Endodermal cell (in vitro differentiated cells): ENCODE measurements around the gene TTC28. TPM values are rescaled to one million over a fixed set of nuclear protein-coding genes. Genes with fewer than 3 reads are reported as not detected.

Source experiments
- DNase-seq: peaks from one replicate; pipeline ENCODE4 v3.0.0-alpha.2; 2017
- H3K27ac ChIP-seq: 2 replicates; pipeline ENCODE4 v1.5.1; 2013; ENCODE audit warnings: mild to moderate bottlenecking, low read depth, low read length, moderate library complexity
- H3K27me3 ChIP-seq: 2 replicates; pipeline ENCODE4 v1.6.1; 2013; ENCODE audit warnings: mild to moderate bottlenecking, low read length, moderate library complexity; ENCODE audit not compliant: insufficient read depth, control insufficient read depth, poor library complexity, severe bottlenecking
- H3K36me3 ChIP-seq: 2 replicates; pipeline ENCODE4 v1.7.0; 2013; ENCODE audit warnings: mild to moderate bottlenecking, low read length, moderate library complexity; ENCODE audit not compliant: control insufficient read depth, insufficient read depth
- H3K4me1 ChIP-seq: one replicate; pipeline ENCODE4 v1.7.0; 2013; ENCODE audit warnings: low read length; ENCODE audit not compliant: control insufficient read depth, insufficient read depth
- H3K4me3 ChIP-seq: 2 replicates; pipeline ENCODE4 v1.5.1; 2013; ENCODE audit warnings: mild to moderate bottlenecking, low read length, moderate library complexity
- H3K9ac ChIP-seq: 2 replicates; pipeline ENCODE4 v1.6.1; 2013; ENCODE audit warnings: mild to moderate bottlenecking, low read length, moderate library complexity; ENCODE audit not compliant: poor library complexity, severe bottlenecking; ENCODE audit errors: extremely low read depth
- H3K9me3 ChIP-seq: 2 replicates; pipeline ENCODE4 v1.6.1; 2013; ENCODE audit warnings: mild to moderate bottlenecking, low read length, moderate library complexity; ENCODE audit not compliant: control insufficient read depth
- H3K27ac Mint-ChIP-seq: 2 replicates; pipeline ENCODE4 v1.8.0; 2020; ENCODE audit warnings: mixed read lengths
- H3K27me3 Mint-ChIP-seq: 2 replicates; pipeline ENCODE4 v1.8.0; 2021; ENCODE audit warnings: mild to moderate bottlenecking, mixed read lengths; ENCODE audit not compliant: insufficient read depth
- H3K36me3 Mint-ChIP-seq: 2 replicates; pipeline ENCODE4 v1.8.0; 2020; ENCODE audit warnings: low read depth, mixed read lengths
- H3K4me1 Mint-ChIP-seq: 2 replicates; pipeline ENCODE4 v1.8.0; 2020; ENCODE audit warnings: mixed read lengths
- H3K4me3 Mint-ChIP-seq: 2 replicates; pipeline ENCODE4 v1.8.0; 2020; ENCODE audit warnings: mild to moderate bottlenecking, moderate library complexity, mixed read lengths
- H3K9me3 Mint-ChIP-seq: 2 replicates; pipeline ENCODE4 v1.8.0; 2020; ENCODE audit warnings: mild to moderate bottlenecking, mixed read lengths
- WGBS, 2 experiments: methylation state at CpG; one replicate each; pipeline versions ENCODE4 v1.1.5 to v1.1.7; 2013; ENCODE audit warnings: missing lambda C conversion rate in 2 of 2, mixed read lengths in 1 of 2; ENCODE audit not compliant: insufficient coverage in 1 of 2, insufficient read length in 1 of 2; 5-methylcytosine and 5-hydroxymethylcytosine counted together
- total RNA-seq, 2 donors: library from RNA; stranded (reverse); fragmentation: NEBNext Ultra II Directional in 1 of 2; extraction: Animal tissue kit (Norgen Biotek cat#: 25700) in 1 of 2; gene quantifications; 2 replicates in 1 of 2; 3 replicates in 1 of 2; pipeline ENCODE4 v1.2.1, GENCODE V29; 2021
- TF ChIP-seq, protein P1 (sequence below): fragments of 200-600 bp; sonication (generic); conservative IDR thresholded peaks from 2 replicates; pipeline ENCODE4 v1.5.0; 2021; ENCODE audit warnings: antibody characterized with exemption, mild to moderate bottlenecking

Gene TTC28
- total RNA-seq, 2 donors from 2014 or later = 28.6 to 34.0 TPM

DNA sequence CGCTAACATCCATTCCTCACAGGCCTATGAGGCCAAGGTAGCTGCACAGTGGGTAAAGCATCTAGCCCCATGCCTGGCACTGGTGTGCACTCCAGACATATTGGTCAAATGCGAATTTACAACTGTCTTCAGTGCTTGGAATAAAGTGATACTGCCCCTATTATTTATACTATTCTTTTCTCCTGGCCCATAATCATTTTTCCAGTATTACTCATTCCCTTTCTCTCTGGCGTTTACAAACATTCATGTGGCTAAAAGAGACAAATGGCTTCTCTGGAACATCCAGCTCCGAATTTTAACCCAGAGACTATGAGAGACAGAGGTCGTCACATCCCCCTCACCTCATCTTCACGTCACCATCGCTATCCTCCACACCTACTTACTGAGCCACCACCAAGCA is 673.4 kb downstream of the TTC28 start:
- H3K36me3 Mint-ChIP-seq = no peaks in the 10 kb centered on the region
- H3K9me3 Mint-ChIP-seq = no peaks in the 10 kb centered on the region
- TF ChIP-seq, protein P1, sequence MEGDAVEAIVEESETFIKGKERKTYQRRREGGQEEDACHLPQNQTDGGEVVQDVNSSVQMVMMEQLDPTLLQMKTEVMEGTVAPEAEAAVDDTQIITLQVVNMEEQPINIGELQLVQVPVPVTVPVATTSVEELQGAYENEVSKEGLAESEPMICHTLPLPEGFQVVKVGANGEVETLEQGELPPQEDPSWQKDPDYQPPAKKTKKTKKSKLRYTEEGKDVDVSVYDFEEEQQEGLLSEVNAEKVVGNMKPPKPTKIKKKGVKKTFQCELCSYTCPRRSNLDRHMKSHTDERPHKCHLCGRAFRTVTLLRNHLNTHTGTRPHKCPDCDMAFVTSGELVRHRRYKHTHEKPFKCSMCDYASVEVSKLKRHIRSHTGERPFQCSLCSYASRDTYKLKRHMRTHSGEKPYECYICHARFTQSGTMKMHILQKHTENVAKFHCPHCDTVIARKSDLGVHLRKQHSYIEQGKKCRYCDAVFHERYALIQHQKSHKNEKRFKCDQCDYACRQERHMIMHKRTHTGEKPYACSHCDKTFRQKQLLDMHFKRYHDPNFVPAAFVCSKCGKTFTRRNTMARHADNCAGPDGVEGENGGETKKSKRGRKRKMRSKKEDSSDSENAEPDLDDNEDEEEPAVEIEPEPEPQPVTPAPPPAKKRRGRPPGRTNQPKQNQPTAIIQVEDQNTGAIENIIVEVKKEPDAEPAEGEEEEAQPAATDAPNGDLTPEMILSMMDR = no peak
- H3K9me3 ChIP-seq = no peaks in the 10 kb centered on the region
- H3K27ac ChIP-seq = no peak overlapping the region
- peaks cover 5% of the 10 kb centered on the region for H3K4me1 Mint-ChIP-seq
- WGBS, 2 experiments = 90 to 93% methylated on average over 4 to 7 of the region's 7 CpGs
- no peak overlapping the region for H3K27ac Mint-ChIP-seq
- DNase-seq = no peak
- H3K27me3 ChIP-seq = no peaks in the 10 kb centered on the region
- no peaks in the 10 kb centered on the region for H3K27me3 Mint-ChIP-seq
- no peak overlapping the region for H3K4me3 Mint-ChIP-seq
- H3K4me3 ChIP-seq = no peak overlapping the region
- no peak overlapping the region for H3K9ac ChIP-seq
- H3K4me1 ChIP-seq = no peaks in the 10 kb centered on the region
- H3K36me3 ChIP-seq = no peaks in the 10 kb centered on the region

DNA sequence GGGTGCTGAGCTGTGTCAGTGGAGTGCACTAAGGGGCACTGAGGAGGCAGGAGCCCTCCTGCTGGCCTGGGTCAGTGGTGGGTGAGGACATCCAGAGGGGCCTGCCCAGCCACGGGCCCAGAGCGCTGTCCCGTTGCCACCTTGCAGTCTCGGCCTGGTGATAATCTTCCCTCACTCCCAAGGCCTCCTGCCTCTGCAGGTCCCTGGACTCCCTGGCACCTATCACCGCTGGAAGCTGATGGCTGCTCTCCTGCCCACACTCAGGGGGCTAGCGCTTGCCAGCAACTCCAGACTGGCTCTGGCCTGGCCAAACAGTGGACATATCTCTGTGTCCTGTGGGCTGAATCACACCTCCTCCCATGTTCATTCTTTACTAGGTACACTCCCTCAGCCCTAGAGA is 674.1 kb downstream of the TTC28 start:
- no peak for DNase-seq
- Histone ChIP-seq H3K27ac (no peak overlapping the region), H3K9me3 (no peaks in the 10 kb centered on the region), H3K4me3 (no peak overlapping the region), H3K9ac (no peak overlapping the region), H3K27me3 (no peaks in the 10 kb centered on the region), H3K4me1 (no peaks in the 10 kb centered on the region), H3K36me3 (no peaks in the 10 kb centered on the region)
- Mint-ChIP-seq H3K27ac (peak overlapping the region; percentile 49), H3K36me3 (no peaks in the 10 kb centered on the region), H3K4me1 (peaks cover 5% of the 10 kb centered on the region), H3K4me3 (no peak overlapping the region), H3K9me3 (no peaks in the 10 kb centered on the region), H3K27me3 (no peaks in the 10 kb centered on the region)
- TF ChIP-seq, protein P1 = no peak
- WGBS, 2 experiments = 91 to 95% methylated on average over 4 to 6 of the region's 6 CpGs

DNA sequence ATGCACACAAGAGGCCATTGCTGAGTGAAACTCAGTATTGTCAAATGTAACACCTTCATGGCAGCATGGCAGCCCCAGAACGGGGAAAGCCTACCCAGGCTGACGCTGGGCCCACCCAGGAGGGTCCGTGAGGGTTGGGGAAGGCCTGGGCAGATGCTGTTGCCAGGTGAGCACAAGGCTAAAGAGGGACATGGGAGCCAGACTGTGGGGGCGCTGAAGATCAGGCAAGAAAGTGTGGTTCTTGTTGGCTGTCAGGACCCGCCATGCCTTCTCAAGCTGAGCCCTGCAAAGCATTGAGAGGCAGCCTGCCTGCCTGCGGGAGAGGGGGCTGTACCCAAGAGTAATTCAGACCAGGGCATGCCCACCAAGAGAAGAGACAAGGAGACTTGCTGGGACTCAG is 675.6 kb downstream of the TTC28 start:
- no peaks in the 10 kb centered on the region for H3K9me3 Mint-ChIP-seq

More for the DNA sequence above, 675.6 kb downstream of the TTC28 start:
- H3K4me3 ChIP-seq = no peak overlapping the region
- WGBS, 2 experiments = 89 to 100% methylated on average over 3 to 6 of the region's 6 CpGs
- peaks cover 5% of the 10 kb centered on the region for H3K4me1 Mint-ChIP-seq
- H3K27me3 ChIP-seq = no peaks in the 10 kb centered on the region
- TF ChIP-seq, protein P1 = no peak
- no peaks in the 10 kb centered on the region for H3K27me3 Mint-ChIP-seq
- H3K9ac ChIP-seq = no peak overlapping the region
- H3K4me1 ChIP-seq = no peaks in the 10 kb centered on the region
- no peak overlapping the region for H3K27ac Mint-ChIP-seq
- H3K9me3 ChIP-seq = no peaks in the 10 kb centered on the region
- no peak overlapping the region for H3K27ac ChIP-seq
- no peaks in the 10 kb centered on the region for H3K36me3 Mint-ChIP-seq
- H3K36me3 ChIP-seq = no peaks in the 10 kb centered on the region
- no peak for DNase-seq
- H3K4me3 Mint-ChIP-seq = no peak overlapping the region
